ENCODE measurements around the gene PHAF1. TPM values are rescaled to one million over a fixed set of nuclear protein-coding genes. Genes with fewer than 3 reads are reported as not detected.
A peak's percentile ranks its signal among the peaks of the same experiment; 100 is the strongest.

PHAF1 gene
- 11.7 TPM for total RNA-seq
- long read RNA-seq, transcript C16orf70-208 (17 exons, 1,353 nt) = major isoform, 28 of 43 reads
- long read RNA-seq, partial matches to known transcripts = 0 of 43 reads
- long read RNA-seq, other reads (novel, unspliced or antisense) = 13 of 43 reads

GRCh38 chr16:67109407-67110135 lies at the start of gene PHAF1:
Gene PHAF1, plus strand, starts transcription at chr16:67109941. Its CDS starts 235 bp downstream, at chr16:67110176.
- DNase-seq (peak; percentile 97), ATAC-seq (ENCODE audit: poor library complexity) (peak; percentile 99)
- intact Hi-C loops (cut with DNase I) = no loop called here

- ATAC-seq (ENCODE audit: poor library complexity) (no peak), DNase-seq (no peak)
- intact Hi-C loops (cut with DNase I) = no loop called here
These were observed 46.7 kb upstream of the PHAF1 start for GRCh38 chr16:67063008-67063407.

- ATAC-seq (ENCODE audit: poor library complexity) = no peak
- intact Hi-C loops (cut with DNase I) = no loop called here
These were observed 41.5 kb upstream of the PHAF1 start for GRCh38 chr16:67068212-67068753.

GRCh38 chr16:67071476-67072048 lies 38.2 kb upstream of the PHAF1 start:
- ATAC-seq (ENCODE audit: poor library complexity) (no peak), DNase-seq (no peak)
- intact Hi-C loops (cut with DNase I) = no loop called here

More at GRCh38 chr16:67068212-67068753, 41.5 kb upstream of the PHAF1 start:
- DNase-seq = no peak

- intact Hi-C loops (cut with DNase I) = no loop called here
- no peak for ATAC-seq (ENCODE audit: poor library complexity)
- no peak for DNase-seq
These were observed 34.4 kb upstream of the PHAF1 start for GRCh38 chr16:67075331-67075730.

GRCh38 chr16:67077871-67078270 lies 31.9 kb upstream of the PHAF1 start:
- intact Hi-C loops (cut with DNase I) = no loop called here
- DNase-seq (no peak), ATAC-seq (ENCODE audit: poor library complexity) (no peak)

GRCh38 chr16:67082100-67082499 lies 27.6 kb upstream of the PHAF1 start:
- ATAC-seq (ENCODE audit: poor library complexity) (no peak), DNase-seq (no peak)
- intact Hi-C loops (cut with DNase I) = no loop called here

- intact Hi-C loops (cut with DNase I) = no loop called here
- DNase-seq = no peak
- no peak for ATAC-seq (ENCODE audit: poor library complexity)
These were observed 26.9 kb upstream of the PHAF1 start for GRCh38 chr16:67082891-67083290.

GRCh38 chr16:67084345-67085028 lies 25.3 kb upstream of the PHAF1 start:
- intact Hi-C loops (cut with DNase I) = no loop called here
- ATAC-seq (ENCODE audit: poor library complexity) (no peak), DNase-seq (no peak)

- ATAC-seq (ENCODE audit: poor library complexity) (peak; percentile 58), DNase-seq (no peak)
- intact Hi-C loops (cut with DNase I) = no loop called here
These were observed 22.9 kb upstream of the PHAF1 start for GRCh38 chr16:67086822-67087221.

- intact Hi-C loops (cut with DNase I) = no loop called here
- DNase-seq = no peak
- no peak for ATAC-seq (ENCODE audit: poor library complexity)
These were observed 22.4 kb upstream of the PHAF1 start for GRCh38 chr16:67087291-67087690.

GRCh38 chr16:67087803-67088202 lies 21.9 kb upstream of the PHAF1 start:
- ATAC-seq (ENCODE audit: poor library complexity) (no peak), DNase-seq (no peak)
- intact Hi-C loops (cut with DNase I) = no loop called here

GRCh38 chr16:67088551-67088950 lies 21.2 kb upstream of the PHAF1 start:
- intact Hi-C loops (cut with DNase I) = no loop called here
- no peak for DNase-seq
- ATAC-seq (ENCODE audit: poor library complexity) = no peak

- intact Hi-C loops (cut with DNase I) = no loop called here
- ATAC-seq (ENCODE audit: poor library complexity) = no peak
These were observed 20.6 kb upstream of the PHAF1 start for GRCh38 chr16:67089101-67089500.

GRCh38 chr16:67091906-67092566 lies 17.7 kb upstream of the PHAF1 start:
- no peak for DNase-seq
- intact Hi-C loops (cut with DNase I) = no loop called here
- no peak for ATAC-seq (ENCODE audit: poor library complexity)

More at GRCh38 chr16:67089101-67089500, 20.6 kb upstream of the PHAF1 start:
- DNase-seq = no peak

- DNase-seq = no peak
- intact Hi-C loops (cut with DNase I) = no loop called here
- ATAC-seq (ENCODE audit: poor library complexity) = no peak
These were observed 16.5 kb upstream of the PHAF1 start for GRCh38 chr16:67093098-67093726.

- DNase-seq = no peak
These were observed 11.1 kb upstream of the PHAF1 start for GRCh38 chr16:67098599-67098998.

GRCh38 chr16:67100569-67101310 lies 9.0 kb upstream of the PHAF1 start:
- intact Hi-C loops (cut with DNase I) = no loop called here
- DNase-seq (no peak), ATAC-seq (ENCODE audit: poor library complexity) (no peak)

More at GRCh38 chr16:67098599-67098998, 11.1 kb upstream of the PHAF1 start:
- intact Hi-C loops (cut with DNase I) = no loop called here
- ATAC-seq (ENCODE audit: poor library complexity) = no peak
